SK-N-SH (cell line): Measurements from ENCODE around the gene INHBE. TPM values are rescaled to one million over a fixed set of nuclear protein-coding genes. Genes with fewer than 3 reads are reported as not detected.

Source experiments
- CTCF ChIA-PET: fragments of 300-600, 350-600 bp; formaldehyde crosslinking; extraction: SDS; loops from one replicate; lab custom pipeline; 2021; lab: Yijun Ruan, JAX
- POLR2A ChIA-PET: fragments of 350-600 bp; sonication (Branson Sonifier 250); formaldehyde crosslinking; extraction: SDS; loops from one replicate; lab custom pipeline; 2020; ENCODE audit warnings: antibody characterized with exemption, inconsistent platforms; lab: Yijun Ruan, JAX
- DNase-seq: peaks from one replicate; pipeline ENCODE4 v3.0.0; 2012
- H2AFZ ChIP-seq: fragments of 200-600 bp; sonication (generic); 2 replicates; pipeline ENCODE4 v1.8.1; 2016; ENCODE audit warnings: antibody characterized with exemption, mild to moderate bottlenecking, low read depth
- H3F3A ChIP-seq: fragments of 200-600 bp; sonication (generic); replicated peaks from 2 replicates; pipeline ENCODE3; 2016; ENCODE audit warnings: antibody characterized with exemption, mild to moderate bottlenecking; ENCODE audit not compliant: insufficient read depth
- H3K27ac ChIP-seq, 2 experiments: fragments of 200-500 bp in 1 of 2; fragments of 200-600 bp in 1 of 2; sonication (Bioruptor generic) in 1 of 2; sonication (generic), shearing (Covaris generic) in 1 of 2; 2 replicates each; pipeline versions ENCODE4 v1.5.1 to v1.6.1; 2014 to 2016; ENCODE audit warnings: low read depth in 2 of 2, inconsistent platforms in 1 of 2, low read length in 1 of 2, mild to moderate bottlenecking in 1 of 2, mixed read lengths in 1 of 2
- H3K27me3 ChIP-seq: fragments of 200-600 bp; sonication (generic), shearing (Covaris generic); 2 replicates; pipeline ENCODE4 v1.6.1; 2016; ENCODE audit warnings: mixed run types; ENCODE audit not compliant: insufficient read depth
- H3K36me3 ChIP-seq, 2 experiments: fragments of 200-500 bp in 1 of 2; fragments of 200-600 bp in 1 of 2; sonication (Bioruptor generic) in 1 of 2; sonication (generic) in 1 of 2; replicated peaks in 1 of 2; 2 replicates each; pipeline versions ENCODE3 to v1.5.1; 2014 to 2016; ENCODE audit warnings: low read length in 1 of 2, mild to moderate bottlenecking in 1 of 2; ENCODE audit not compliant: insufficient read depth in 2 of 2, control insufficient read depth in 1 of 2
- H3K4me1 ChIP-seq, 2 experiments: fragments of 200-500 bp in 1 of 2; fragments of 200-600 bp in 1 of 2; sonication (Bioruptor generic) in 1 of 2; sonication (generic), shearing (Covaris generic) in 1 of 2; 2 replicates each; pipeline versions ENCODE4 v1.5.1 to v1.6.1; 2014 to 2016; ENCODE audit warnings: low read depth in 1 of 2, low read length in 1 of 2, mixed run types in 1 of 2; ENCODE audit not compliant: insufficient read depth in 2 of 2, control insufficient read depth in 1 of 2
- H3K4me2 ChIP-seq: fragments of 200-600 bp; sonication (generic), shearing (Covaris generic); 2 replicates; pipeline ENCODE4 v1.6.1; 2017; ENCODE audit warnings: mixed run types
- H3K4me3 ChIP-seq, 2 experiments: fragments of 200-500 bp in 1 of 2; fragments of 200-600 bp in 1 of 2; sonication (Bioruptor generic) in 1 of 2; sonication (generic), shearing (Covaris generic) in 1 of 2; 2 replicates each; pipeline versions ENCODE4 v1.5.1 to v1.8.1; 2014 to 2016; ENCODE audit warnings: low read depth in 2 of 2, inconsistent platforms in 1 of 2, low read length in 1 of 2, mild to moderate bottlenecking in 1 of 2, mixed read lengths in 1 of 2, moderate library complexity in 1 of 2
- H3K79me2 ChIP-seq: fragments of 200-600 bp; sonication (generic); 2 replicates; pipeline ENCODE4 v1.8.1; 2017; ENCODE audit warnings: mild to moderate bottlenecking; ENCODE audit not compliant: insufficient read depth
- H3K9ac ChIP-seq: fragments of 200-600 bp; sonication (generic); 2 replicates; pipeline ENCODE4 v1.6.1; 2017; ENCODE audit warnings: mixed run types
- H3K9me2 ChIP-seq: fragments of 200-600 bp; sonication (generic); 2 replicates; pipeline ENCODE4 v1.6.1; 2017; ENCODE audit warnings: mixed run types
- H3K9me3 ChIP-seq: fragments of 200-600 bp; sonication (generic); 2 replicates; pipeline ENCODE4 v1.6.1; 2017; ENCODE audit warnings: mixed run types, mild to moderate bottlenecking, moderate library complexity
- H4K20me1 ChIP-seq: fragments of 200-600 bp; sonication (generic); 2 replicates; pipeline ENCODE4 v1.6.1; 2017; ENCODE audit warnings: mild to moderate bottlenecking, mixed run types; ENCODE audit not compliant: insufficient read depth
- CTCF ChIP-seq: fragments of 200-600 bp; sonication (generic); IDR thresholded peaks from 2 replicates; pipeline ENCODE4 v1.6.1; 2017; ENCODE audit warnings: antibody characterized with exemption, mild to moderate bottlenecking, moderate library complexity
- ELF1 ChIP-seq: IDR thresholded peaks from 2 replicates; pipeline ENCODE4 v1.4.0; 2012
- FOSL2 ChIP-seq: IDR thresholded peaks from 2 replicates; pipeline ENCODE4 v1.4.0; 2012; ENCODE audit warnings: low read depth, mild to moderate bottlenecking, moderate library complexity, borderline replicate concordance
- FOXJ3 ChIP-seq: sonication (generic); formaldehyde crosslinking; IDR thresholded peaks from 2 replicates; pipeline ENCODE4 v1.5.1; 2020; ENCODE audit warnings: mild to moderate bottlenecking, missing genetic modification reagents
- FOXM1 ChIP-seq: IDR thresholded peaks from 2 replicates; pipeline ENCODE4 v1.4.0; 2012; ENCODE audit warnings: low read depth, mild to moderate bottlenecking
- JUND ChIP-seq: IDR thresholded peaks from 2 replicates; pipeline ENCODE4 v1.4.0; 2012
- MAX ChIP-seq: IDR thresholded peaks from 2 replicates; pipeline ENCODE4 v1.4.0; 2012; ENCODE audit warnings: low read depth
- MEF2A ChIP-seq: IDR thresholded peaks from 2 replicates; pipeline ENCODE4 v1.4.0; 2012; ENCODE audit warnings: low read depth, borderline replicate concordance
- NFIC ChIP-seq: IDR thresholded peaks from 2 replicates; pipeline ENCODE4 v1.4.0; 2012; ENCODE audit warnings: borderline replicate concordance
- POLR2AphosphoS5 ChIP-seq: IDR thresholded peaks from 2 replicates; pipeline ENCODE4 v1.6.1; 2012; ENCODE audit warnings: low read depth, low read length
- RCOR1 ChIP-seq: fragments of 150-350 bp; IDR thresholded peaks from 2 replicates; pipeline ENCODE4 v1.6.1; 2017; ENCODE audit warnings: antibody characterized with exemption, low read length
- SIN3A ChIP-seq: IDR thresholded peaks from 2 replicates; pipeline ENCODE4 v1.6.1; 2012; ENCODE audit warnings: low read depth, mild to moderate bottlenecking, low read length, moderate library complexity, borderline replicate concordance
- TCF12 ChIP-seq: IDR thresholded peaks from 2 replicates; pipeline ENCODE4 v1.4.0; 2012
- TEAD4 ChIP-seq: IDR thresholded peaks from 2 replicates; pipeline ENCODE4 v1.4.0; 2012; ENCODE audit warnings: mild to moderate bottlenecking, borderline replicate concordance; ENCODE audit not compliant: insufficient read depth
- ZBTB33 ChIP-seq: IDR thresholded peaks from 2 replicates; pipeline ENCODE4 v1.4.0; 2012; ENCODE audit warnings: low read depth, borderline replicate concordance
- WGBS: methylation state at CpG from one replicate; pipeline ENCODE4 v1.1.6; 2017; ENCODE audit warnings: low lambda C conversion rate; 5-methylcytosine and 5-hydroxymethylcytosine counted together
- polyA plus RNA-seq, 3 experiments: library from polyadenylated mRNA; depleted of rRNA; stranded (reverse); fragments of >200 nt; gene quantifications; 2 replicates each; pipeline ENCODE4 v1.2.3, GENCODE V29; 2012
- TF ChIP-seq, protein P1 (sequence below): fragments of 150-350 bp; IDR thresholded peaks from 2 replicates; pipeline ENCODE4 v1.6.1; 2017; ENCODE audit warnings: antibody characterized with exemption, low read length, low read depth, borderline replicate concordance
- TF ChIP-seq, protein P2 (sequence below): fragments of 150-350 bp; IDR thresholded peaks from 2 replicates; pipeline ENCODE4 v1.6.1; 2016; ENCODE audit warnings: mild to moderate bottlenecking, low read depth, low read length

Gene INHBE
- polyA plus RNA-seq, 1 of the 3 experiments (the other 2 are of a cell fraction), result 0.03 TPM

DNA sequence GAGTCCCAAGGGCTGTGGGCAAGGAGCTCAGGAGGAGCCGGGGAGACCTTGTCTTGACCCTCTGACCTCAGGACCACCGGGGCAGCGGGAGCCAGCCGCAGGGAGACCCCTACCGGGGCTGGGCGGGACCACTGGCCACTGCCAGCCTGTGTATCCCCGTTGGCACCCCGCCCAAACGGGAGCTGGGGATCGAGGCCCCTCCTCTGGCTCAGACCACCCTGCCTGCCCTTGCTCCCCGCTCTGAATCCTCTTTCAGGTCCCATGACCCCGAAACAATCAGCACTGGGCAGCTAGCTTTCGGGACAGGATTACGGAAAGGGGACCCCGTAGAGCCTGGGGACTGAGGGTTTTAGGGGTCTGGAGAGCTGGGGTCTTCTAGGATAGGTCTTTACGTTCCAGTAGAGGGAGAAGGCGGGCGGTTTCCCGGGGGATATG is 5.8 kb downstream of the INHBE start:
- DNase-seq, result peak; percentile 63
- Histone ChIP-seq H3K36me3 (no peaks in the 10 kb centered on the region), H3K9me3 (no peaks in the 10 kb centered on the region), H3K27me3 (0 out of 2 replicates have a peak, but pooled peaks cover 7% of the 10 kb centered on the region), H3K4me3 (peak overlapping the region; percentile 60 to 90), H3K4me1 (peaks cover 0 to 22% of the 10 kb centered on the region in 2 experiments; a peak in 2 of 4 replicates), H3K4me2 (peak overlapping the region; percentile 94)
- TF ChIP-seq MEF2A (no peak), JUND (no peak)
- TF ChIP-seq, all 33 proteins: peak for 0
- H4K20me1 ChIP-seq, result no peaks in the 10 kb centered on the region
- H3K79me2 ChIP-seq, result no peaks in the 10 kb centered on the region
- no peaks in the 10 kb centered on the region for H3K9me2 ChIP-seq
- H3K9ac ChIP-seq, result no peak overlapping the region
- H2AFZ ChIP-seq, result peak overlapping the region; percentile 84
- WGBS, result 0% methylated on average over 7 of the region's 19 CpGs
- H3K27ac ChIP-seq, result no peak overlapping the region
- POLR2A ChIA-PET, result no interaction called here
- CTCF ChIA-PET, result interaction anchor here (0.7 to 13.7 kb wide), 16 partner anchors 8 to 245 kb away, joined by 3 to 391 read pairs (median 10); partner anchors contain the start of genes B4GALNT1, MARS1, NXPH4 and STAC3
- H3F3A ChIP-seq, result peaks cover 5% of the 10 kb centered on the region

GRCh38 chr12:57461276-57461916 is 6.3 kb downstream of the INHBE start:
- 3% methylated on average over 15 of the region's 32 CpGs for WGBS
- POLR2A ChIA-PET, result no interaction called here
- no peaks in the 10 kb centered on the region for H3K79me2 ChIP-seq

More at GRCh38 chr12:57461276-57461916, 6.3 kb downstream of the INHBE start:
- Histone ChIP-seq H2AFZ (peak overlapping the region; percentile 84), H3K9ac (peak overlapping the region; percentile 35; the same call in 1 of the 2 replicates), H3K36me3 (no peaks in the 10 kb centered on the region), H3K4me1 (peaks cover 0 to 20% of the 10 kb centered on the region in 2 experiments; a peak in 2 of 4 replicates), H3K4me2 (peak overlapping the region; percentile 94), H3K9me3 (no peaks in the 10 kb centered on the region), H3K9me2 (no peaks in the 10 kb centered on the region), H3K27me3 (0 out of 2 replicates have a peak, but pooled peaks cover 7% of the 10 kb centered on the region), H3K4me3 (peak overlapping the region; percentile 60 to 90), H3F3A (peaks cover 5% of the 10 kb centered on the region), H4K20me1 (no peaks in the 10 kb centered on the region), H3K27ac (peak overlapping the region in 1 of 2 experiments; percentile 61; a peak in 2 of 4 replicates)
- DNase-seq, result peak; percentile 70
- TF ChIP-seq TEAD4 (no peak), ZBTB33 (no peak), TCF12 (no peak), NFIC (no peak), FOSL2 (no peak), FOXM1 (no peak), CTCF (no peak), MAX (no peak), RCOR1 (no peak), FOXJ3 (CRISPR knock-in tag) (no peak), SIN3A (no peak), POLR2AphosphoS5 (no peak), JUND (no peak), ELF1 (no peak)
- TF ChIP-seq, protein P1, sequence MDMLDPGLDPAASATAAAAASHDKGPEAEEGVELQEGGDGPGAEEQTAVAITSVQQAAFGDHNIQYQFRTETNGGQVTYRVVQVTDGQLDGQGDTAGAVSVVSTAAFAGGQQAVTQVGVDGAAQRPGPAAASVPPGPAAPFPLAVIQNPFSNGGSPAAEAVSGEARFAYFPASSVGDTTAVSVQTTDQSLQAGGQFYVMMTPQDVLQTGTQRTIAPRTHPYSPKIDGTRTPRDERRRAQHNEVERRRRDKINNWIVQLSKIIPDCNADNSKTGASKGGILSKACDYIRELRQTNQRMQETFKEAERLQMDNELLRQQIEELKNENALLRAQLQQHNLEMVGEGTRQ, result no peak
- TF ChIP-seq, protein P2, sequence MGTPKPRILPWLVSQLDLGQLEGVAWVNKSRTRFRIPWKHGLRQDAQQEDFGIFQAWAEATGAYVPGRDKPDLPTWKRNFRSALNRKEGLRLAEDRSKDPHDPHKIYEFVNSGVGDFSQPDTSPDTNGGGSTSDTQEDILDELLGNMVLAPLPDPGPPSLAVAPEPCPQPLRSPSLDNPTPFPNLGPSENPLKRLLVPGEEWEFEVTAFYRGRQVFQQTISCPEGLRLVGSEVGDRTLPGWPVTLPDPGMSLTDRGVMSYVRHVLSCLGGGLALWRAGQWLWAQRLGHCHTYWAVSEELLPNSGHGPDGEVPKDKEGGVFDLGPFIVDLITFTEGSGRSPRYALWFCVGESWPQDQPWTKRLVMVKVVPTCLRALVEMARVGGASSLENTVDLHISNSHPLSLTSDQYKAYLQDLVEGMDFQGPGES, result no peak
- CTCF ChIA-PET, result interaction anchor here (0.9 to 13.7 kb wide), 28 partner anchors 8 to 337 kb away, joined by 3 to 391 read pairs (median 6); partner anchors contain the start of genes B4GALNT1, DDIT3, INHBE and MARS1
